ENCODE results near the gene XRCC5.

Gene XRCC5

DNA sequence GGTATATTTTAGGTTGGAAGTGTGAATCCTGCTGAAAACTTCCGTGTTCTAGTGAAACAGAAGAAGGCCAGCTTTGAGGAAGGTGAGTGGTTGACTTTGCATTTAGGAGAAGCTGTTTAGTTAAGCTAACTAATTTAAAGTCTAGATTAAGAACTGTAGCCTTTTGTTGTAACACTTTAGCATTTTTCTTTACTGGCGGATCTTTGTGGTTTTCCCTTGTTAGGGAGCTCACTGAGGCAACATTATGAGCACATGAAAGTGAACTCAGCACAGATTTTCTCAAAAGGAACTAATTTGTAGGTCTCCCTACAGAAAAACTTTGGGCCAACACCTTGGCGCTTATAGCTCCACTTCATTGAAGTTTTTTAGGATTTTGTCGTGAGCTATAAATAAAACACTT lies 52.8 kb downstream of the XRCC5 start:
- no peak for DNase-seq

GRCh38 chr2:216163518-216163917 lies 54.4 kb downstream of the XRCC5 start:
- DNase-seq = no peak

GRCh38 chr2:216164087-216164486 lies 54.9 kb downstream of the XRCC5 start:
- DNase-seq = no peak

DNA sequence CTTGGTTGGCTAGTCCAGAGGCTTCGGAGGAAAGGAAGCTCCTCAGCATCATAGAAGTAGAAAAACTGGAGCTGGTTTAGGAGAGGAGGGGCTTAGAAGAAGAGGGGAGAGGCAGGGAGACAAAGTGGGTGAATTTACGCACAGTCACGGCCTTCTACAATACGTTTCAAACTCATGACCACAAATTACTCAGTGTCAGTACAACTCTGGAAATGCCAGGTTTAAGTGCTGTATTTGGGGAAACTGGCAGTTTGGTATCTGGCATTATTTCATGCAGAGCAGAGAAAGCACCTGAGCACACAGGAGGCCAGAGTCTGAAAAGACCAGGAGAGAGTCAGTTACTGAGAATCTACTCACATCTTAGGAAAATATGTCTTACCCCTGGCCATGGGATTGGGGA lies 55.4 kb downstream of the XRCC5 start:
- DNase-seq = no peak

GRCh38 chr2:216165711-216166110 lies 56.6 kb downstream of the XRCC5 start:
- no peak for DNase-seq

- no peak for DNase-seq
Observed at GRCh38 chr2:216169087-216169486, 59.9 kb downstream of the XRCC5 start.

DNA sequence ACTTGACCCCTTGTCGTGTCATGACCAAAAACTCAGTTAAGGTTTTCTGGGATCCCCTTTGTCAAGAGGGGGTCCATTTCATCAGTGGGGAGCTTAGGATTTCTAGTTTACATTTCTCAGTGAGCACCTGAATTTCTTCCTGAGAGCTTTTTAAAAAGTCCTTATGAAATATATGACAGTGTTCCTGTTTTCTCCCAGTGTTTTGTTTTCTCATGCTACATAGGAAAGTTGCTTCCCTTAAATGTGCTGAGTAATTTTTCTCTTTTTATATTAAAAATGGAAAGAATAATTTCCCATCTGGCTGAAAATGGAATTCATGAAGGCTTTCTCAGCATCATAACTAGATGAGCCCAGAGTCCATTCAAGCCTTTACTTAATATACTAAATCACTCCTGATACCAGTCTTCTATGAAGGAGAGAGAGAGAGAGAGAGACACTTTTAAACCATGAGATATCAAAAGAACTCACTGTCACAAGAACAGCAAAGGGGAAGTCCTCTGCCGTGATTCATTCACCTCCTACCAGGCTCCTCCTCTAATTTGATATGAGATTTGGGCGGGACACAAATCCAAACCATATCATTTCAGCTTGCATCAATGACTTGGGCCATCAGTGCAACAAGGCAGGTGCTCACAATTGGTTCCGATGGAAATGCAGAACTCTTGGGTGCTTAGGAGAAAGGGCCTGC lies 61.1 kb downstream of the XRCC5 start:
- no peak for DNase-seq

DNA sequence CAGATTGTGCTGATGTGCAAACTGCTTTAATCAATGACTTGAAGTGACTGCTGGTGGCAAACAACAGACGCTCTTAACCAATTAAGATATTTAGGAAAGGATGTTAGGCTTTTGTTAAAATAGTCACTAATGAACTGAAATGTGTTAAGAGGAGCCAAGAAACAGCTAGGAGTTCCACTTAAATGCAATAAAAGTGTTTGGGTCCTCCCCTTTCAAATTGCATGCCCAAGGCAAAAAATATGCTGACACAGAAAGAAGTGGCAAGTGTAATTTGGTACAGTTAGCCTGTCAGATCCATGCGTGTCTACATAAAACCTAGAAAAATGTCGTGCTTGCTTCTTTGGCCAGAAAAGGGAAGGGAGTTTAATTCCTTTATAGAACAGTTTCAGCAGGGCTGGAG lies 61.9 kb downstream of the XRCC5 start:
- no peak for DNase-seq

DNA sequence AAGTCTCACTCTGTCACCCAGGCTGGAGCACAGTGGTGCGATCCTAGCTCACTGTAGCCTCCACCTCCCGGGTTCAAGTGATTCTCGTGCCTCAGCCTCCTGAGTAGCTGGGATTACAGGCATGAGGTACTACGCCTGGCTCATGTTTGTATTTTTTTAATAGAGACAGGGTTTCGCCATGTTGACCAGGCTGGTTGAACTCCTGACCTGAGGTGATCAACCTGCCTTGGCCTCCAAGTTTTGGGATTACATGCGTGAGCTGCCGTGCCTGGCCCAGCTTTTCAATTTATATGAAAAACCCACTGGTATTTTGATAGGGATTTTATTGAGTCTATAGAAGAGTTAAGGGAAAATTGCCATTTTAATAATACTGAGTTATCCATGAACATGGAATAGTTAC lies 63.3 kb downstream of the XRCC5 start:
- DNase-seq = no peak

DNA sequence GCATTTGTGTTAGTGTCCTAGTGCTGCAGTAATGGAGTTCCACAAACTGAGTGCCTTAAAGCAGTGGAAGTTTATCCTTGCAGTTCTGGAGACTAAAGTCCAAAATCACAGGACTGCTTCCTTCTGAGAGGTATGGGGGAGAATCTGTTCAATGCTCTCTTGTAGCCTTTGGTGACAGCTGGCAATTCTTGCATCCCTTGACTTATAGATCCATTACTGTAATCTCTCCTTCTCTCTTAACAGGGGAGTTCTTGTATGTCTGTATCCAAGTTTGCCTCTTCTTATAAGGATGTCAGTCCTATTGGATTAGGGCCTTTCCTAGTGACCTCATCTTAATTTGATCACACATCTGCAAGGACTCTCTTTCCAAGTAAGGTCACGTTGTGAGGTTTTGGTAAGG lies 69.9 kb downstream of the XRCC5 start:
- no peak for DNase-seq

GRCh38 chr2:216181351-216181750 lies 72.2 kb downstream of the XRCC5 start:
- no peak for DNase-seq

GRCh38 chr2:216181953-216182461 lies 72.9 kb downstream of the XRCC5 start:
- DNase-seq = no peak

DNA sequence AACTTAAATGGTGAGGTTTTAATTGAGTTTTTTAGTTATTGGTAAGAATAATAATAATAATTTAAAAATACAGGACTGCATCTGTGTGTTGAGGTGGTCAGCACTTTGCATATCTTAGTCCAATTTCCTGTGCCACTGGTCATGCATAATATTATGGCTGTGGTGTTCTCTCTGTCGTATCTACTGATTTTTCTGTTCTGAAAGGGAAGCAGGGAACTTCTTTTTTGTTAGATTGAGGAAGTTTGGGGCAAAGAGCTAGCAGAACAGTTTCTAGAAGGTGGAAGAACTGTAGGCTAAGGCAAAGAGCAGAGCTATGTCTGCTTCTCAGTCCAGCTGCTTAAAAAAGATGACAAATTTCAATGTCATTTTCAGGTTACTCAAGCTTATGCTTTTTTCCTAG lies 74.3 kb downstream of the XRCC5 start:
- no peak for DNase-seq

DNA sequence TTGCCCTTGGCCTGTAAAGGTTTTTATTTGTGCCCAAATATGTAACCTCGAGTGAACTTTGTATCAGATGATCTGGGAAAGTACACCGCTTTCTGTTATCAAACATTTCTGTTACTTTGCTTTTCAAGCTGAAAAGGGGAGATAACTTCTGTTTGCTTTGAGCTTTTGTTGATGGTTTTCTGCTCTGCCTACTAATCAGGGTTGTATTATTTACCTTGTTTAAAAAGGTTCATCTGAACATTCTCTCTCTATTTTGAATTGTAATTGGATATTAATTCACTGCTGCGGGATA lies 79.4 kb downstream of the XRCC5 start:
- DNase-seq = no peak

DNA sequence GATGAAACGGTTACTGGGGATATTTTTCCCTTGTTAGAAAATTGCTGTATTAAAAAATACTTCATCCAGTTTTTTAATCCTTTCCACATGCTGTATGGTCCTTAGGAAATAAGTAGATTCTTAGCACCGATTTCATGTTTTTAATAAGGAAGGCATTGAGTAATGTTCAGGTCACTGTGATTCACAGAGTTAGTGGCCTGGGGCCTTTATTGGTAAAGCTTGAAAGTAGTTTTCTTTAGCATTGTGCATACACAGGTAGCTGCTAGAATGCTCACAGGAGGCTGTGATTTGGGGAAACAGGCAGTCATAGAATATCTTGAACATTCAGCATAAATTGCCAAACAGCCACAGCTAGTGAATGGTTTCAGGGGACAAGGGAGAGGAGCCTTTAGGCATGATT lies 79.8 kb downstream of the XRCC5 start:
- no peak for DNase-seq

GRCh38 chr2:216189410-216189809 lies 80.3 kb downstream of the XRCC5 start:
- DNase-seq = no peak

- no peak for DNase-seq
Observed at GRCh38 chr2:216192181-216192580, 83.0 kb downstream of the XRCC5 start.

DNA sequence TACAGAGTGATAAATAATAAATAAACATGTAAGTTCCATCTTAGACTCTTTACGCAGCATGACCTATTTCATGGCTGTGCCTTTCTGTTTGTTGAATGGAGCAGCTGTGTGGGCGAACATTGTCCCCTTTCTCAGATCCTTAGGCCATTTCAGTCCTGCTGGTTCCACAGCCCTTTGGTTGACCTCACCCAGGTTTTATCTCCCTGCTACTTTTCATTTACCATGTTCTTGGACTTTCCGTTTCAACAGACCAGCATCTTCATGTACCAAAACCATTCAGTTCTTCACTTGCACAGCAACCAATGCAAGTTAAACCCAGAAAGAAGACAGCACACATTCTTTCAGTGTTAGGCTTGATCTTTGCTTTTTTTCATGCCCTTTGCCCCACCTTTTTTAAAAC lies 83.8 kb downstream of the XRCC5 start:
- no peak for DNase-seq

DNA sequence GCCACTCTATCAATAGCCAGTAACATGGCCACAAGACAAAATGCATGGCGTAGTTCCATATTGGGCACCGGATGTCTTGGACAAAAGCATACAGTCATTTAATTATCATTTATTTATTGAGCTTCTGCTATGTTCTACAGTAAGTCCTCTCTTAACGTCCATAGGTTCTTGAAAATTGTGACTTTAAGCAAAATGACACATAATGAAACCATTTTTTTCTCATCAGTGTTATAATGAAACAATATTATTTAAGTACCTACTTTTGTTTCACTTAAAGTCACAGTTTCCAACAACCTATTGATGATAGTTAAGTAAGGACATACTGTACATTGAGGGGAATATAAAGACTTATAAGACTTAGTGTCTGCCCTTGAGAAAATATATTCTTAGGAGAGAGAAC lies 84.9 kb downstream of the XRCC5 start:
- DNase-seq = no peak

DNA sequence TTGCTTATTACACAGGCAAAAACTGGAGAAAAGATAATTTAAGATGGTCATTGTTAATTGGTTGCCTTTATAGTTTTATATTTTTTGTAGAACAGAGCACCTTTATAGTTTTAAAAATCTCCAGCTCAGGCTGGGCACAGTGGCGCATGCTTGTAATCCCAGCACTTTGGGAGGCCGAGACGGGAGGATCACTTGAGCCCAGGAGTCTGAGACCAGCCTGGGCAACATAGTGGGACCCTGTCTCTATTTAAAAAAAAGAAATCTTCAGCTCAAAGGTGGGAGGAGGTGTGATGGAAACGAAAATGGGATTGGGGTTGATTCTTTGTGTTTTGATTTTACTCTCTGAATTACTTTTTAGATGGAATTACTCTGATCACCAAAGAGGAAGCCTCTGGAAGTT lies 85.4 kb downstream of the XRCC5 start:
- no peak for DNase-seq

GRCh38 chr2:216195565-216196029 lies 86.4 kb downstream of the XRCC5 start:
- no peak for DNase-seq

GRCh38 chr2:216201692-216202306 lies 92.7 kb downstream of the XRCC5 start:
- no peak for DNase-seq

DNA sequence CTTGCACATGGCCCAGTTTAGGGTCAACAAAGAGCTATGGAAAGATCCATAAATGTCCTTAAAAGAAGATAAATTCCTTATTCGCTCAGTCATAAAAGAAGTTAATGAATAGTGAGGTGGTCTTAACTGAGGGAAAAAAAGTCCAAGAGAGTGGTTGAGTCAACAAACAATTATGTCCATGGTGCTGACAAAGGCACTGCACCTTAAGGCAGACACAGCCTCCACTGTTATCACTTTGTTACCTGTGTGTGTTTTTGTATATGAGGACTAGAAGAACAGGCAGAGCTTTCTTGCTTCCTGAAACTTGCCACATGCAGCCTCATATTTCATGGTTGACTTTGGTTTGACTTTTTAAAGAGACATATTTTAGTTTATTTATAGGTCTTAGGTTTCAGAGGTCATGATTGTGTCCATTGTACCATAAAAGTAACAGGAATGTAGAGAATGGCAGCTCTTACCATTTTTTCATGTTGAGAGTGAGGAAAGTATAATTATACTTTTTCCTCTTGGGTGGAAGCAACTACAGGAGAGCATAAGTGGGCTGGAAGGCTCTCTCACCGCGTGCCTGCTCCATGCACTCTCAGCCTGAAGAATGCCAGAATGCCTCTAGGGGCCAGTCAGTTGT lies 93.6 kb downstream of the XRCC5 start:
- DNase-seq = no peak

DNA sequence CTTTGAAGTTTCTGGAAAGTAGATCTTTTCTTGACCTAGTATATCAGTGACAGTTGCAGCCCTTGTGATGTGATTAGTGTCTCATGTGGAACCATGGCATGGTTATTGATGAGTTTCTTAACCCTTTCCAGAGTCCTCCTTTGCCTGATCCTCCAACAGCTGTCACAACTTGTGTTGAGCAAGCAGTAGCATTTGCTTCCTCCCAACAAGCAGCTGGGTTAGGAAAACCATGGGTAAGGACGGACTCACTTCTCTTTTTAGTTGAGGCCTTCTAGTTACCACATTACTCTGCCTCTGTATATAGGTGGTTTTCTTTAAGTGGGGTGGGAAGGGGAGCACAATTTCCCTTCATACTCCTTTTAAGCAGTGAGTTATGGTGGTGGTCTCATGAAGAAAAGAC lies 96.3 kb downstream of the XRCC5 start:
- no peak for DNase-seq
